Memory B cell (primary cell): ENCODE data around the gene METTL4.
A peak's percentile ranks its signal among the peaks of the same experiment; 100 is the strongest.

Experiments
- ATAC-seq: fragments of 150-1000 bp; cut with Tn5 transposase; 2 replicates; pipeline ENCODE4 v1.10.0; 2021; ENCODE audit warnings: low read depth, mild to moderate bottlenecking, moderate library complexity
- DNase-seq, 2 donors: peaks; one replicate each; pipeline ENCODE4 v3.0.0; 2022; ENCODE audit warnings: low spot score in 2 of 2
- H3K27ac Mint-ChIP-seq: one replicate; pipeline ENCODE4 v1.8.0; 2022; ENCODE audit warnings: mild to moderate bottlenecking, moderate library complexity, mixed read lengths
- H3K27me3 Mint-ChIP-seq: one replicate; pipeline ENCODE4 v1.8.0; 2022; ENCODE audit warnings: mixed read lengths
- H3K36me3 Mint-ChIP-seq: one replicate; pipeline ENCODE4 v1.8.0; 2022; ENCODE audit warnings: mild to moderate bottlenecking, mixed read lengths
- H3K4me1 Mint-ChIP-seq: one replicate; pipeline ENCODE4 v1.8.0; 2022; ENCODE audit warnings: mixed read lengths
- H3K4me3 Mint-ChIP-seq: one replicate; pipeline ENCODE4 v1.8.0; 2022; ENCODE audit warnings: mild to moderate bottlenecking, moderate library complexity, mixed read lengths
- H3K9me3 Mint-ChIP-seq: one replicate; pipeline ENCODE4 v1.8.0; 2022; ENCODE audit warnings: mixed read lengths

Gene METTL4

DNA sequence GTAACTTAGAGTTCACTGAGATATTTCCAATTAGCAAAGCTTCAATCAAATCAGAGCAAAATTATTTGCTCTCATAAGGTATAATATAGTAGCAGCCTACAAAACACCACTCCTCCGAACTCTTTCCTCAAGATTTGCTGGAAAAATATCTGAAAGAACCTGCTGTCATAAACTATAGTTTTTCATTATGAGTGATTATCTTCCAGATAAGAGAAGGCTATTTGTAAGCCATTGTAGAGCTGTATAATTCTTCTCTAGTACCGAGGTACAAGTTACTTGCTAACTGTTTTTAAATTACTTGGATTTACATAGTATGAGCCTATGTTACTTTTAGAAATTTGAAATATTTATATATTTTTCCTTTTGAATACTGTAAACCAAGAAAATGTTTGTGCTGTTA lies 2.1 kb upstream of the METTL4 start:
- H3K4me1 Mint-ChIP-seq, result peaks cover 32% of the 10 kb centered on the region
- no peak for DNase-seq
- peaks cover 2% of the 10 kb centered on the region for H3K36me3 Mint-ChIP-seq
- no peak for ATAC-seq
- no peak overlapping the region for H3K4me3 Mint-ChIP-seq
- H3K9me3 Mint-ChIP-seq, result no peaks in the 10 kb centered on the region
- H3K27me3 Mint-ChIP-seq, result no peaks in the 10 kb centered on the region
- no peak overlapping the region for H3K27ac Mint-ChIP-seq

DNA sequence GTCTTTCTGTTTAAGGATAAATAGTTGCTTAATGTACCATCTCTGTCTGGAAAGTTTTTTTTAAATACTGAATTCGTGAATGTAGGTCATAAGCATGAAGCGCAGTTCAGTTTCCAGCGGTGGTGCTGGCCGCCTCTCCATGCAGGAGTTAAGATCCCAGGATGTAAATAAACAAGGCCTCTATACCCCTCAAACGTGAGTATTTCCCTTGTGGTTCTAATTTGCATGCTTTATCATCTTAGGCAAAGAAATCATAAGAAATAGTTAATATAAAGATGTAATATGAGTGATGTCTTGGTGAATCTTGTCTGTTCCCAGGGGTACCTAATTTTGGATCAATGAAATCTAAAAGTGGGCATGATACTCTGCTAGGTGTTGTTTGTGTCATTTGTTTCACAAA lies 1.6 kb upstream of the METTL4 start:
- Mint-ChIP-seq H3K36me3 (peaks cover 5% of the 10 kb centered on the region), H3K4me3 (peak overlapping the region; percentile 37), H3K4me1 (peaks cover 31% of the 10 kb centered on the region), H3K9me3 (no peaks in the 10 kb centered on the region), H3K27me3 (no peaks in the 10 kb centered on the region), H3K27ac (no peak overlapping the region)
- DNase-seq (no peak), ATAC-seq (no peak)

DNA sequence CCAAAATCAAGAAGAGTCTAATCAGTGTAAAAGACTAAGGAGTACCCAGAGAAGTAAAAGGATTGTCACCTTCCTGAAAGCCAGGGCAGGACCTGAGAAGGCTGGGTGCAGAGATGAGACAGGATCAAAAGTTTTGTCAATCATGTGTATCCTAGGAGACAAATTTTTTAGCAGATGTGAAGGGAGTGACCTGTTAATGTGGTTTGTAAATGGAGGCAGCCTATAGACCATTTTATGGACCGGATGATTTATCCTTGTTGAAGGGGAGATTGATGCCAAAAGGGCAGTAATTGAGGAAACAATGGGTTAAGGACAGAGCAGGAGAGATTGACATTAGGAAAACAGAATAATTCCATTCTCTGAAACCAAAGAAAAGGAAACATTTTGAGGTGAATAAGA lies 865 bp upstream of the METTL4 start:
- Mint-ChIP-seq H3K4me3 (peak overlapping the region; percentile 98), H3K4me1 (peaks cover 33% of the 10 kb centered on the region), H3K9me3 (no peaks in the 10 kb centered on the region), H3K27ac (peak overlapping the region; percentile 99), H3K27me3 (no peaks in the 10 kb centered on the region), H3K36me3 (peaks cover 9% of the 10 kb centered on the region)
- DNase-seq, result no peak
- no peak for ATAC-seq

DNA sequence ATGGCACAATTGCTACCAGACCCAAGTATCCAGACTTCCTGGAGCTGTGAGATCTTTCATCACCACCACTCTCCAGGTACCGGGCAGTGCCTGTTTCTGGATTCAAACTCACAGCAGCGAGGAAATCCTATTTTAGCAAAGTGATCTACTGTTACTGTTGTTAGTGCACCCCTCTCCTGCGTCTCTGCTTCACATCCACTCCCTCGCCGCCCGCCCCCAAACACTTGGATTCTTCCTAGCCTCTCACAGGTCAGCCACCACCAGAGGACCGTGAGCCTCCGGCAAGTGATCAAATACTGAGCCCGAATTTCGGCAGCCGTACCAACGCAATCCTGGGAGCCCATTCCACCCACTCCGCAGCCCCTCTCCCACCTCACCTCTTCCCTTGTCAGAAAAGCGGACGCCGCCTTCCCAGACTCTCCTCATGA lies 519 bp downstream of the METTL4 start:
- Mint-ChIP-seq H3K27me3 (no peaks in the 10 kb centered on the region), H3K4me3 (peak overlapping the region; percentile 98), H3K9me3 (no peaks in the 10 kb centered on the region), H3K27ac (peak overlapping the region; percentile 99), H3K4me1 (peaks cover 33% of the 10 kb centered on the region), H3K36me3 (peaks cover 9% of the 10 kb centered on the region)
- ATAC-seq, result peak; percentile 66
- DNase-seq, result no peak

DNA sequence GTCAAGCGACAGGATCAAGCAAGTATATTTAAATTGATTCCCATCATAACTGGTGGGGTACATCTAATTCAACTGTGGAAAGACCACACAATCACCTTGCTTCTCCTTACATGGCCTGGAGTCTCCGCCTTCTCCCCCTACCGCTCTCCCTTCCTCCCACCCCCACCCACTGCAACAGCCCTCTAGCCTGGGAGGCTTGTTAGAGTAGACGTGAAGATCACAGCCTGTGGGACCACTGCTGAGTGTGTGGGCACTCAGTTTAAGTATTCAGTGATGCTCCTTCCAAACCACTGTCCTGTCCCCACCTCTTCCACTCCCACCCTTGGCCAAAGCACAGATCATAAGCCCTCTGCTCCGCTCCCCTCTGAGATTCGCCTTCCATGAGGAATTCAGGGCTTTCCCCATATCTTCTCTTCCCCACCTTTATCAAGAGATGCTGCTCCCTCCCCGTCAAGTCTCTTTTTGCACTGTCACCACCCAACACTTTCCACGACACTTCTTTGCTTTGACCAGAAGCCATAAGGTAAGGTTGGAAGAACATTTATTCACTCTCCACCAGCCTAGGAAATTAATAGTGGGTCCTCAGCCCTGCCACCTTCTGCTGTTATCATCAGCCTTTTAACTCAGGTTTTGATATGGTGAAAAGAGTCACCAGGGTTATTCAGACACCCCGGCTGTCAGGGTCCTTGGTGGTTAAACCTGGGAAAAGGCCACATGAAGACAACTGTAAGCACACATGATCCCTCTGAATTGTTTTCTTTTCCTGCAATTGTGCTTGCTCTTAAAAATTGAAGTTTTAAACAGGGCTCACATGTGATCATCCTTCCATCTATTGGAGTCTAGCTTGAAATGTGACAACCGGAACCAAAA lies 1.7 kb downstream of the METTL4 start:
- H3K27me3 Mint-ChIP-seq, result no peaks in the 10 kb centered on the region
- H3K4me3 Mint-ChIP-seq, result peak overlapping the region; percentile 57
- no peak for ATAC-seq
- peaks cover 36% of the 10 kb centered on the region for H3K4me1 Mint-ChIP-seq
- peaks cover 15% of the 10 kb centered on the region for H3K36me3 Mint-ChIP-seq
- no peak for DNase-seq
- H3K9me3 Mint-ChIP-seq, result no peaks in the 10 kb centered on the region
- peak overlapping the region; percentile 77 for H3K27ac Mint-ChIP-seq

DNA sequence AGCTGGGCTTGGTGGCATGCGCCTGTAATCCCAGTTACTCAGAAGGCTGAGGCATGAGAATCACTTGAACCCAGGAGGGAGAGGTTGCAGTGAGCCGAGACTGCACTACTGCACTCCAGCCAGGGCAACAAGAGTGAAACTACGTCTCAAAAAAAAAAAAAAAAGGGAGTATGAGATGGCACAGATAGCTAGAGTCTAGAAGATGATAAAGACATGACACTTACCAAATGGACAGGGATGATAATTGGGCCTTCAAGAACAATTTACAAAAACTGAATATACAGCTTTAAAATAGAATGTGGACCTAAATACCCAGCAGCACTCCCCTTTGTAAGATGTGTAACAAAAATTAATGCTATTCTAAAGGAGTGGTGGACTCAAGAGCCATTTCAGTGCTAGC lies 2.7 kb downstream of the METTL4 start:
- Mint-ChIP-seq H3K4me1 (peaks cover 36% of the 10 kb centered on the region), H3K4me3 (no peak overlapping the region), H3K9me3 (no peaks in the 10 kb centered on the region), H3K36me3 (peaks cover 16% of the 10 kb centered on the region), H3K27ac (peak overlapping the region; percentile 77), H3K27me3 (no peaks in the 10 kb centered on the region)
- DNase-seq, result no peak
- ATAC-seq, result no peak

DNA sequence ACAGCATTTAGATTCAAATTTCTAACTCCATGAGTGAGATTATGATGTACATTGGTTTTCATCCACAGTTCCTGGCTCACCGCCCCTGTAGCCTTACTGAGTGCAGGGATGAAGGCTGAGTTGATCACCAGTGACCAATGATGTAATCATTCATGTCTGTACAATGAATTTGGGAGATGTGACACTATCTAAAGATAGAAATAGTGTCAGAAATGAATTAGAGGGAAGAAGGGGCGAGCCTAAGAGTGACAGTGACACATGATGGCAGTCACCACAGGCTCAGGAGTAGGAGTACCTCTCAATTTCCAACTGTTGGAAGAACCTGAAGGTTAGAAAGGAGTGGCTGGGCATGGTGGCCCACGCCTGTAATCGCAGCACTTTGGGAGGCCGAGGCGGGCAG lies 3.2 kb downstream of the METTL4 start:
- H3K4me3 Mint-ChIP-seq, result no peak overlapping the region
- peak overlapping the region; percentile 79 for H3K27ac Mint-ChIP-seq
- H3K4me1 Mint-ChIP-seq, result peaks cover 36% of the 10 kb centered on the region
- ATAC-seq (no peak), DNase-seq (no peak)
- H3K27me3 Mint-ChIP-seq, result no peaks in the 10 kb centered on the region
- no peaks in the 10 kb centered on the region for H3K9me3 Mint-ChIP-seq
- peaks cover 17% of the 10 kb centered on the region for H3K36me3 Mint-ChIP-seq

DNA sequence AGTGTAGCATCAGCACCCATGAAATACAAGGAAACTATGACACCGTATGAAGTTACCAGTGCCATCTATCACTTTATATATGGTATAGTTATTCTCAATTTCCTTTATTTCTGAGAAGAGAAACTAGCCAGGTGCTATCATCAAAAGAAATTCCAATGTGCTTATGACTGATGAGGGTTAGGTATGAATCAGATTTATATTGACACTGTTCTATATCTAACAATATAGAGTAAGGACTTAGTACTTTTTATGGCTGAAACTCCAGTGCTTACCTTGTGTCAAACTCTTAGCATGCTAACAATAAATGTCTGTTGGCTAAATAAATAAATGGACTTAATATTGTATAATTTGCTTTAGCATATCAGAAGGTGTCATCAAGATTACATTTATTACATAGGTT lies 6.9 kb downstream of the METTL4 start:
- Mint-ChIP-seq H3K4me1 (peaks cover 20% of the 10 kb centered on the region), H3K27ac (no peak overlapping the region), H3K9me3 (no peaks in the 10 kb centered on the region), H3K27me3 (no peaks in the 10 kb centered on the region), H3K4me3 (no peak overlapping the region), H3K36me3 (peaks cover 22% of the 10 kb centered on the region)
- no peak for ATAC-seq
- no peak for DNase-seq

DNA sequence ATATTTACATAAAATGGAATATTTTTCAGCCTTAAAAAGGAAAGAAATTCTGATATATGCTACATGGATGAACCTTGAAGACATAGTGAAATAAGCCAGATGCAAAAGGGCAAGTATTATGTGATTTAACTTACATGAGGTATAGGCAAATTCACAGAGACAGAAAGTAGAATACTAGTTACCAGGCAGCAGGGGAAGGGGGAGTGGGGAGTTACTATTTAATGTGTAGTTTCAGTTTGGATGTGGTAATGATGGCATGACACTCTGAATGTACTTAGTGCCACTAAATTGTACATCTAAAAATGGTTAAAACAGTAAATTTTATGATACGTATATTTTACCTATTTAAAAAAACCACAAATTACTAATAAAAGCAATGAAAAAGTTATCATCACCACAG lies 12.1 kb downstream of the METTL4 start:
- Mint-ChIP-seq H3K4me3 (no peak overlapping the region), H3K9me3 (no peaks in the 10 kb centered on the region), H3K4me1 (peaks cover 7% of the 10 kb centered on the region), H3K36me3 (peaks cover 11% of the 10 kb centered on the region), H3K27ac (no peak overlapping the region), H3K27me3 (no peaks in the 10 kb centered on the region)
- no peak for DNase-seq
- no peak for ATAC-seq

DNA sequence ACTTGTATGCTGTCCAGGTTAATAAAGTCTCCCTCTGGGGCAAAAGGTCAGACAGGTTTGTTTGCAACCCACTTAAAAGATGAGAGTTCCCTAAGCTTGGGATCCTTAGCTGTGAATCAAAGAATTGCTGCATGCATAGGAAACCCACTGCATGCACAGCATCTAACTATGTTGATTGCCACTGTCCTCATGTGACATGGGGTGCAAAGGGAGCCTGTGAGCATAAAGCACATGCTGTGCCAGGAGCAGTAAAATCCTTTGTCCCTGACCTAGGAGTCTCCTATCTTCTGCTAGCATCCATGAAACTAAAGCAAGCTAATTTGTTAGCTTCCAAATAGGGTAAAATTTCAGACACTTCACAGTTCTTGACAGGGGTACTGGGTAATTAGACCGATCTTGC lies 13.8 kb downstream of the METTL4 start:
- no peak for DNase-seq
- Mint-ChIP-seq H3K4me1 (peaks cover 7% of the 10 kb centered on the region), H3K4me3 (no peak overlapping the region), H3K27ac (no peak overlapping the region), H3K9me3 (no peaks in the 10 kb centered on the region), H3K36me3 (peaks cover 7% of the 10 kb centered on the region), H3K27me3 (no peaks in the 10 kb centered on the region)
- ATAC-seq, result no peak

DNA sequence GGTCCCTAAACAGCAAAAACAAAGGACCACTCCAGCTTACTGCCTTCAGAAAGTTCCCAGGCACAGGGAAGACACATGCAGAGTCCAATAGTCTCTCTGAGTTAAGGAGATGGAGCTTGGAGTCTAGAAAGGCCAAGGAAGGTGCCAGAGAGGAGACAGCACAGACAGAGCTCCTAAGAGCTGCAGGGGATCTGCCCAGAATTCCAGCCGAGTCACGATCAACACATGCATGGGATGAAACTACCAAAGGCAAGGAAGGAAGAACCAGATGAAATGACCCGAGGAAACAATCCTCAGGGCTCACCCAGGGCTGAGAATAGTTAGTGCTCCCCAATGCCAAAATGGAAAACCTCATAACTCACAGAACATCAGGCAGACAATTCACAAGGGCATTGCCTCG lies 15.4 kb downstream of the METTL4 start:
- peaks cover 6% of the 10 kb centered on the region for H3K36me3 Mint-ChIP-seq

DNA sequence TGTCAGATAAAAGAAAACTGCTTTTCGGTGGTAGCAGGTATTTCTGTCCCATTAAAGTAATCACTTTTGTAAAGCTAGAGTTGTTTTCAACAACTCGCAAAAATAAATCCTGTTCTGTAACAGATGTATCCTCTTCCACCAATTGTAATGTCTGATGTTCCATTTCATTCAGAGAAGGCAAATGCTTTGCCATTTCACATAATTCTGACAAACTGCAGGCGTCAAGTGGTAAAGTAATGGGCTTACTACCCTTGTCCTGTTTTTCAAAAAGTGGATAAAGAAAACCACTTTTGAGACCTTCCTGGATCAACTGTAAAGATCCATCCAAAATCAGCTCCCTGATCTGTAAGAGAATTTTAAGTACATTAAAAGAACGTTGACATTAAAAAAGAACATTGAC lies 16.6 kb downstream of the METTL4 start:
- Mint-ChIP-seq H3K9me3 (no peaks in the 10 kb centered on the region), H3K27ac (no peak overlapping the region)
- ATAC-seq, result no peak

More for the DNA sequence above, 15.4 kb downstream of the METTL4 start:
- H3K27me3 Mint-ChIP-seq, result no peaks in the 10 kb centered on the region
- H3K9me3 Mint-ChIP-seq, result no peaks in the 10 kb centered on the region
- peaks cover 7% of the 10 kb centered on the region for H3K4me1 Mint-ChIP-seq
- DNase-seq, result no peak
- no peak overlapping the region for H3K27ac Mint-ChIP-seq
- no peak overlapping the region for H3K4me3 Mint-ChIP-seq
- no peak for ATAC-seq

DNA sequence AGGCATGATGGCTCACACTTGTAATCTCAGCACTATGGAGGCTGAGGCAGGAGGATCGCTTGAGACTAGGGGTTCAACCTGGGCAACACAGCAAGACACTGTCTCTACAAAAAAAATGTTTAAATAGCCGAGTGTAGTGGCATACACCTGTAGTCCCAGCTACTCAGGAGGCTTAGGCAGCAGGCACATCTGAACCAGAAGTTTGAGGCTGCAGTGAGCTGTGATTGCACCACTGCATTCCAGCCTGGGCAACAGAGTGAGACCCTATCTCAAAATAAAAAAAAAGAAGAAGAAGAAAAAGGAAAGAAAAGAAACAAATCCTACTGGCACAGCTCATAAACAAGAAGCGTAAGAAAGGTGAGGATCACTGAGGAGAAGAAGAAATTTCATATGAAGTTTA lies 19.9 kb downstream of the METTL4 start:
- H3K27ac Mint-ChIP-seq, result peak overlapping the region; percentile 58
- H3K4me1 Mint-ChIP-seq, result peaks cover 13% of the 10 kb centered on the region
- H3K27me3 Mint-ChIP-seq, result no peaks in the 10 kb centered on the region
- no peak for ATAC-seq
- H3K4me3 Mint-ChIP-seq, result no peak overlapping the region
- H3K9me3 Mint-ChIP-seq, result no peaks in the 10 kb centered on the region
- no peak for DNase-seq
- peaks cover 17% of the 10 kb centered on the region for H3K36me3 Mint-ChIP-seq

More for the DNA sequence above, 16.6 kb downstream of the METTL4 start:
- DNase-seq, result no peak
- Mint-ChIP-seq H3K27me3 (no peaks in the 10 kb centered on the region), H3K4me3 (no peak overlapping the region), H3K36me3 (peaks cover 9% of the 10 kb centered on the region), H3K4me1 (peaks cover 7% of the 10 kb centered on the region)

DNA sequence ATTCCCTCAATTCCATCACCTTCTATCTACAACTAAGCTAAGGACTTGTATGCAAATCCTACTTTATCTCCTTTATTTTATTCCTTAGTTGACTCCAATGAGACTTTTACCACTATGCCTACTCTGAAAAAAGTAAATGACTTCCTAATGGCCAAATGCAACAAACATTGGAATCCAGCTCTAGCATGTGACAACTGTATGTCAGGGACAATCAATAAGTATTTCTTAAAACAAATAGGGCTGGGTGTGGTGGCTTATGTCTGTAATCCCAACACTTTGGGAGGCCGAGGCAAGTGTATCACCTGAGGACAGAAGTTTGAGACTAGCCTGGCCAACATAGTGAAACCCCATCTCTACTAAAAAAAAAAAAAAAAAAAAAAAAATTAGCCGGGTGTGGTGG lies 21.8 kb downstream of the METTL4 start:
- Mint-ChIP-seq H3K36me3 (peaks cover 15% of the 10 kb centered on the region), H3K9me3 (no peaks in the 10 kb centered on the region), H3K27ac (peak overlapping the region; percentile 18), H3K4me1 (peaks cover 13% of the 10 kb centered on the region), H3K27me3 (no peaks in the 10 kb centered on the region), H3K4me3 (no peak overlapping the region)
- DNase-seq (no peak), ATAC-seq (no peak)
